Left ventricle myocardium inferior (tissue), 1 donor: Measurements from ENCODE around the gene B3GNT2. TPM values are rescaled to one million over a fixed set of nuclear protein-coding genes. Genes with fewer than 3 reads are reported as not detected.

Experiments
- DNase-seq: peaks from one replicate; pipeline ENCODE4 v3.0.0-alpha.2; 2020
- H3K27ac ChIP-seq: fragments of 200-600 bp; replicated peaks from 2 replicates; pipeline ENCODE4 v1.8.0; 2021
- H3K27me3 ChIP-seq: fragments of 200-600 bp; 2 replicates; pipeline ENCODE4 v1.8.0; 2021; ENCODE audit warnings: low read depth
- H3K36me3 ChIP-seq: fragments of 200-600 bp; 2 replicates; pipeline ENCODE4 v1.8.0; 2021
- H3K4me1 ChIP-seq: fragments of 200-600 bp; 2 replicates; pipeline ENCODE4 v1.8.0; 2021
- H3K4me3 ChIP-seq: fragments of 200-600 bp; 2 replicates; pipeline ENCODE4 v1.8.0; 2021; ENCODE audit warnings: mild to moderate bottlenecking, moderate library complexity
- H3K9me3 ChIP-seq: fragments of 200-600 bp; replicated peaks from 2 replicates; pipeline ENCODE4 v1.8.0; 2021
- intact Hi-C: fragments of 100-400 bp; cut with micrococcal nuclease; formaldehyde crosslinking; loops from one replicate; pipeline ENCODE4 v1.11.0; 2022
- total RNA-seq: library from RNA; stranded (reverse); fragmentation: NEBNext Ultra II Directional; extraction: Animal tissue kit (Norgen Biotek cat#: 25700); gene quantifications from one replicate; pipeline ENCODE4 v1.2.1, GENCODE V29; 2021
- TF ChIP-seq, protein P1 (sequence below): fragments of 200-600 bp; IDR thresholded peaks from 2 replicates; pipeline ENCODE4 v1.8.0; 2021; ENCODE audit warnings: antibody characterized with exemption, mild to moderate bottlenecking, borderline replicate concordance
- donor health status: DM: no; HTN: yes; CAD: no; lungs with severe emphysema.

The B3GNT2 gene
- total RNA-seq, 1 donor from 2014 or later, result 16.8 TPM

- no peak for DNase-seq
- Histone ChIP-seq H3K9me3 (peaks cover 8% of the 10 kb centered on the region), H3K4me1 (peaks cover 65% of the 10 kb centered on the region), H3K36me3 (peaks cover 35% of the 10 kb centered on the region), H3K4me3 (no peak overlapping the region), H3K27ac (no peak overlapping the region), H3K27me3 (no peaks in the 10 kb centered on the region)
- intact Hi-C loops, result no loop called here
- TF ChIP-seq, protein P1, sequence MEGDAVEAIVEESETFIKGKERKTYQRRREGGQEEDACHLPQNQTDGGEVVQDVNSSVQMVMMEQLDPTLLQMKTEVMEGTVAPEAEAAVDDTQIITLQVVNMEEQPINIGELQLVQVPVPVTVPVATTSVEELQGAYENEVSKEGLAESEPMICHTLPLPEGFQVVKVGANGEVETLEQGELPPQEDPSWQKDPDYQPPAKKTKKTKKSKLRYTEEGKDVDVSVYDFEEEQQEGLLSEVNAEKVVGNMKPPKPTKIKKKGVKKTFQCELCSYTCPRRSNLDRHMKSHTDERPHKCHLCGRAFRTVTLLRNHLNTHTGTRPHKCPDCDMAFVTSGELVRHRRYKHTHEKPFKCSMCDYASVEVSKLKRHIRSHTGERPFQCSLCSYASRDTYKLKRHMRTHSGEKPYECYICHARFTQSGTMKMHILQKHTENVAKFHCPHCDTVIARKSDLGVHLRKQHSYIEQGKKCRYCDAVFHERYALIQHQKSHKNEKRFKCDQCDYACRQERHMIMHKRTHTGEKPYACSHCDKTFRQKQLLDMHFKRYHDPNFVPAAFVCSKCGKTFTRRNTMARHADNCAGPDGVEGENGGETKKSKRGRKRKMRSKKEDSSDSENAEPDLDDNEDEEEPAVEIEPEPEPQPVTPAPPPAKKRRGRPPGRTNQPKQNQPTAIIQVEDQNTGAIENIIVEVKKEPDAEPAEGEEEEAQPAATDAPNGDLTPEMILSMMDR, result no peak
Measured at GRCh38 chr2:62222171-62222570, 26.3 kb downstream of the B3GNT2 start.

GRCh38 chr2:62222674-62223073 is 26.8 kb downstream of the B3GNT2 start:
- intact Hi-C loops, result no loop called here
- TF ChIP-seq, protein P1, result no peak
- DNase-seq, result no peak

DNA sequence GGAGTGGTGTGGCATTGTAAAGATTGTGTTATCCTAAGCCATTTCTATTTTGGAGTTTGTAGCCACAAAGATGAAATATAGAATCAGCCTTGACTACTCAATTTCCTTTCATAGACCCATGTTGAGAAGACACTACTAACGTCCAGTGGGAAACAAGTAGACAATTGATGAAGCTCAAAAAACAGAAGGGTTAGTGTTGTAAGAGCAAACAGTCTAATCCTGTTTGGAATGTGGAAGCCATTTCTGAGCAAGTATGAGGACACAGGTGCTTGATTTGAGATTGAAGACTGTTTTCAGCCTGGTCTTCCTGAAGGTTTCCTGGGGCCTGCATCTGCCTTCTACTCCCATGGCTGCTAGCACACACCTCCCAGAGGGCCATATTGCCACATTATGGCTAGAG is 29.1 kb downstream of the B3GNT2 start:
- H3K27me3 ChIP-seq, result no peaks in the 10 kb centered on the region
- H3K4me1 ChIP-seq, result peaks cover 37% of the 10 kb centered on the region
- intact Hi-C loops, result no loop called here
- no peak overlapping the region for H3K27ac ChIP-seq
- no peaks in the 10 kb centered on the region for H3K9me3 ChIP-seq
- no peak overlapping the region for H3K4me3 ChIP-seq
- TF ChIP-seq, protein P1, result no peak
- no peak for DNase-seq
- peaks cover 35% of the 10 kb centered on the region for H3K36me3 ChIP-seq

More at GRCh38 chr2:62222674-62223073, 26.8 kb downstream of the B3GNT2 start:
- H3K27ac ChIP-seq, result no peak overlapping the region
- H3K9me3 ChIP-seq, result peaks cover 8% of the 10 kb centered on the region
- H3K27me3 ChIP-seq, result no peaks in the 10 kb centered on the region
- H3K4me1 ChIP-seq, result peaks cover 60% of the 10 kb centered on the region
- peaks cover 35% of the 10 kb centered on the region for H3K36me3 ChIP-seq
- H3K4me3 ChIP-seq, result no peak overlapping the region

DNA sequence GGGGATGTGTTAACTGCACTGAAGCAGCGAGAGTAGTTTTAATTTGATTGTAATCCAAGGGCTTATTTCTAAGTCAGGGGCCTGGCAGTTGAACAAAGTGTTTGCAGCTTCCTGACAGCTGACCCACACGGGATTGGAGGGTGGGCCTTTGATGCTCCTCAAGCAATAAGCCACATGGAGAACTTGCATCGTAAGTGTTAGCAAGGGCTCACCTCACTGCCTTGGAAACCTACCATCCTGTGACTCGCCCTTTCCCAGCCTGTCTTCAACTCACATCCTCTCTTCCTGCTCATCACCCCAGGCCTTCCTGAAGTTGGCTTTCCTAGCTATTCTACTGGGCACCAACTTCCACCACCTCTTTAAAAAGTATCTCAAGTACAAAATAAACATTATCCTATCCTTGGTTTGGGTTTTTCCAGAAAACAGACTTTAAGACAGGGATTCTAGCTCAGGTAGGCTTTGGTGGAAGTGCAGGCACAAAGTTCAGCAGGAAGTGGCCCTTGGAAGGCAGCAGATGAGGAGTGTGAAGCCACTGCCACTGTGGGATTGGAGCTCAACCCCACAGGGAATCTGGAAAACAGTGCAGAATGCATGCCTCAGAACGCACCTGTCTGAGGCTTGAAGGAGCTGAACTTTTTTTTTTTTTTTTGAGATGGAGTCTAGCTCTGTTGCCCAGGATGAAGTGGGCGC is 31.6 kb downstream of the B3GNT2 start:
- intact Hi-C loops, result no loop called here
- Histone ChIP-seq H3K27ac (no peak overlapping the region), H3K27me3 (no peaks in the 10 kb centered on the region), H3K36me3 (peaks cover 29% of the 10 kb centered on the region), H3K4me1 (peaks cover 24% of the 10 kb centered on the region), H3K9me3 (no peaks in the 10 kb centered on the region), H3K4me3 (no peak overlapping the region)
- DNase-seq, result no peak
- TF ChIP-seq, protein P1, result no peak

DNA sequence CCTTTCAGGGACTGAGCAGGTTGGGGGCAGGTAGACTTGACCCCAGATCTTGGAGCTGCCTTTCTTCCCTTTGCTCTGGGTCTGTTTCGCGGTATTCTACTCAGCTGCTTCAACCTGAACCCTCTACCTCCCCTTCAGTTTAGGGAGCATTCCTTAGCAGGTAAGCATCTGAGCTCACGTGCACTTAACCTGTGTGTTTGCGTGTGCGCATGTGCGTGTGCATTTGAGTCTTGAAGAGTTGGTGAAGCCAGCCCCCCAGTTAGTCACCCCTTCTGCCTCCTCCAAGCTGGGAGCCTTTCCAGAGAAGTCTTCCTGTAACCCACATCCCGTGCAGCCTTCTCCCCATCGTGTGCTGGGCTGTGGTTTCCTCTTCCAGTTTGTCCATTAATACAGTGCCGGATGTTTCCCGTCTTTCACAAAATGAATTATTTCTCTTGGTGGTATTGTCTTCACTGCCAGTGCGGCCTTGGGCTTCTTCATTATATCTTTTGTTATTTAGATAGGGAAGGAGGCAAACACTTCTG is 33.2 kb downstream of the B3GNT2 start:
- no peaks in the 10 kb centered on the region for H3K9me3 ChIP-seq
- TF ChIP-seq, protein P1, result no peak
- H3K27me3 ChIP-seq, result no peaks in the 10 kb centered on the region
- no peak for DNase-seq
- peaks cover 20% of the 10 kb centered on the region for H3K36me3 ChIP-seq
- H3K27ac ChIP-seq, result no peak overlapping the region
- H3K4me1 ChIP-seq, result peaks cover 15% of the 10 kb centered on the region
- H3K4me3 ChIP-seq, result no peak overlapping the region
- intact Hi-C loops, result no loop called here
